BJ (cell line): ENCODE measurements around the gene E2F3. TPM values are rescaled to one million over a fixed set of nuclear protein-coding genes. Genes with fewer than 3 reads are reported as not detected.

ENCODE experiments used
- CTCF ChIA-PET: fragments of 350-600 bp; formaldehyde crosslinking; extraction: SDS; loops from one replicate; lab custom pipeline; 2021; ENCODE audit warnings: antibody characterized with exemption, inconsistent platforms; lab: Yijun Ruan, JAX
- POLR2A ChIA-PET: fragments of 300-600 bp; sonication (Branson Sonifier 250); formaldehyde crosslinking; extraction: SDS; loops from one replicate; lab custom pipeline; 2021; ENCODE audit warnings: antibody characterized with exemption; lab: Charles Lee
- DNase-seq: peaks from one replicate; pipeline ENCODE4 v3.0.0-alpha.2; 2011; ENCODE audit warnings: low read depth
- H3K27me3 ChIP-seq: 2 replicates; pipeline ENCODE4 v1.6.0; 2011; ENCODE audit warnings: low read length; ENCODE audit not compliant: control insufficient read depth, insufficient read depth
- H3K36me3 ChIP-seq: 2 replicates; pipeline ENCODE4 v1.5.1; 2011; ENCODE audit warnings: low read length; ENCODE audit not compliant: control insufficient read depth, insufficient read depth
- H3K4me3 ChIP-seq: 2 replicates; pipeline ENCODE4 v1.5.1; 2011; ENCODE audit warnings: low read depth, mild to moderate bottlenecking, control low read depth, low read length
- polyA plus RNA-seq: library from polyadenylated mRNA; depleted of rRNA; stranded (reverse); fragments of >200 nt; gene quantifications from 2 replicates; pipeline ENCODE4 v1.2.3, GENCODE V29; 2011
- TF ChIP-seq, protein P1 (sequence below): IDR thresholded peaks from 2 replicates; pipeline ENCODE4 v1.5.1; 2011; ENCODE audit warnings: low read depth, mild to moderate bottlenecking, control low read depth, inconsistent platforms, low read length, moderate library complexity; ENCODE audit not compliant: insufficient read depth

Gene E2F3
- polyA plus RNA-seq, 1 experiment, result 7.0 TPM

DNA sequence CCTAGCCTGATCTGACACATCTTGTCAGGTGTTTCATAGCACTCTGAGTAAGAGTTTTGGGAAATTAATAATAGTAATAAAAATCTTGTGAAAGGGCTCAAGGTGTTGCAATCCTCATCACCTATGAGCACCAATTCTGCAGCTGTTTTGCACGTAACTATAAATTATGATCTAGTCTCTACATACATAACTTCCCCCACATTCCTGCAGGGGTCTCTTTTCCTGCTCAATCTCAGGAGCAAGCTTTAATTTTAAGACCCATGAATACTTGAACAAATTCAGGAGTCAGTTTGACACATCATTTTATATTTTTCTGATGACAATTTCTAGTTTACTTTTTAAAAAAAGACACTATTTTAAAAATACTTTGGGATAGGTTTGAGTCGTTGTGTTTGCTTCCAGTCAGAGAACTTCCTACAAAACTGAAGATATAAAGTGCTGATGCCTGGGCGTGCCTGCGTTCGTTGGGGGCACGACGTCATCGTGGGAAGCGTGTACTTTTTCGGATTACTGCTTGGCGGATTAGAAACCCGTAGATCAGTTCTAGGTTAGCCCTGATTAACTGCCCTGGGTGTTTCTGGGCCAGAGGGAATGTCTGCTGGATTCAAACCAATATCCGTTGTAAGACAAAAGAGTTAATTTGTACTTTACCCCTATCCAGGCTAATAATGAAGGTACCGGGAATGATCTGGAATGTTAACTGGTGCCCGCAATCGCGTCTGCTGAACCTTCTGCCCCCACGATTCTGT lies 1.0 kb upstream of the E2F3 start:
- Histone ChIP-seq H3K36me3 (no peaks in the 10 kb centered on the region), H3K27me3 (no peaks in the 10 kb centered on the region), H3K4me3 (peak overlapping the region; percentile 52)
- TF ChIP-seq, protein P1, sequence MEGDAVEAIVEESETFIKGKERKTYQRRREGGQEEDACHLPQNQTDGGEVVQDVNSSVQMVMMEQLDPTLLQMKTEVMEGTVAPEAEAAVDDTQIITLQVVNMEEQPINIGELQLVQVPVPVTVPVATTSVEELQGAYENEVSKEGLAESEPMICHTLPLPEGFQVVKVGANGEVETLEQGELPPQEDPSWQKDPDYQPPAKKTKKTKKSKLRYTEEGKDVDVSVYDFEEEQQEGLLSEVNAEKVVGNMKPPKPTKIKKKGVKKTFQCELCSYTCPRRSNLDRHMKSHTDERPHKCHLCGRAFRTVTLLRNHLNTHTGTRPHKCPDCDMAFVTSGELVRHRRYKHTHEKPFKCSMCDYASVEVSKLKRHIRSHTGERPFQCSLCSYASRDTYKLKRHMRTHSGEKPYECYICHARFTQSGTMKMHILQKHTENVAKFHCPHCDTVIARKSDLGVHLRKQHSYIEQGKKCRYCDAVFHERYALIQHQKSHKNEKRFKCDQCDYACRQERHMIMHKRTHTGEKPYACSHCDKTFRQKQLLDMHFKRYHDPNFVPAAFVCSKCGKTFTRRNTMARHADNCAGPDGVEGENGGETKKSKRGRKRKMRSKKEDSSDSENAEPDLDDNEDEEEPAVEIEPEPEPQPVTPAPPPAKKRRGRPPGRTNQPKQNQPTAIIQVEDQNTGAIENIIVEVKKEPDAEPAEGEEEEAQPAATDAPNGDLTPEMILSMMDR, result peak; percentile 27; the same call in 1 of the 2 replicates
- ChIA-PET CTCF (interaction anchor here (1.0 to 2.3 kb wide), 3 partner anchors 9 to 127 kb away, joined by 3 to 9 read pairs (median 5); no protein-coding TSS in a partner anchor), POLR2A (no interaction called here)
- DNase-seq, result no peak

DNA sequence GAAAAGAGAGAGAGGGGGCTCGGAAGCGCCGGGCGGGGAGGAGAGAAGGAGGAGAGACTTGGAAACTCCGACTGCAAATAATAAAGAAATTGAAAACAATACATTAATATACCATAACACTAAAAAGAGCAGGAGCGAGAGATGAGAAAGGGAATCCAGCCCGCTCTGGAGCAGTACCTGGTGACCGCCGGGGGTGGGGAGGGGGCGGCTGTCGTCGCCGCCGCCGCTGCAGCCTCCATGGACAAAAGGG lies 338 bp downstream of the E2F3 start:
- no peak for DNase-seq
- Histone ChIP-seq H3K36me3 (no peaks in the 10 kb centered on the region; the same call in 1 of the 2 replicates), H3K27me3 (no peaks in the 10 kb centered on the region), H3K4me3 (peak overlapping the region; percentile 82)
- TF ChIP-seq, protein P1, result no peak
- ChIA-PET POLR2A (no interaction called here), CTCF (no interaction called here)

DNA sequence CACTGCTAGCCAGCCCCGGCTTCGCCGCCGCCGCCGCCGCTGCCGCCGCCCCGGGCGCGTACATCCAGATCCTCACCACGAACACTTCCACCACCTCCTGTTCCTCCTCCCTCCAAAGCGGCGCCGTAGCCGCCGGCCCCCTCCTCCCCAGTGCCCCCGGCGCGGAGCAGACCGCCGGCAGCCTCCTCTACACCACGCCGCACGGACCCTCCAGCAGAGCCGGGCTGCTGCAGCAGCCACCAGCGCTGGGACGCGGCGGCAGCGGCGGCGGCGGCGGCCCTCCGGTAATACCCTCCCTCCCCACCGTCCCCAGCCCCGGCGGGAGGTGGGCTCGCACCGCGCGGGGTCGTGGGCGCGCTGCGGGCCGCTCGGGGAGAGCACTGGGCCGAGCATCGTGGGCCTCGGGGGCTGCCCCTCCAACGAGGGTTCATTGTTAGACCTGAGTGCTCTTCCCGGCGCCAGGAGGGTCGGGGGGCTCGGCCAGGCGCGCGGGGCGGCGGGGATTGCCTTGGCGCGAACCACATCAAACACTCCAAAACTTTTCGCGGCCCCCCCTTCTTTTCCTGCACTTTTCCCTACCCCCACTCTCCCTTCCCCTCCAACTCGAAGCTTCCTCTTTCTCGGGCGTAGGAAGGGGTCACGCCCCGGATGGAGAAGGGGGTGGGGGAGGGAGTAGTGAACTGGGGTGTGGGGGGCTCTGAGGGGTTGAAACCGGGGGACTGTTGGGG lies 827 bp downstream of the E2F3 start:
- DNase-seq, result no peak
- TF ChIP-seq, protein P1, result no peak
- POLR2A ChIA-PET, result interaction anchor here (0.6 kb wide), 1 partner anchor 1897 kb away, joined by 4 read pairs; no protein-coding TSS in a partner anchor
- no peaks in the 10 kb centered on the region; the same call in 1 of the 2 replicates for H3K36me3 ChIP-seq
- no peaks in the 10 kb centered on the region for H3K27me3 ChIP-seq
- H3K4me3 ChIP-seq, result peak overlapping the region; percentile 82
- CTCF ChIA-PET, result interaction anchor here (0.6 to 1.3 kb wide), 4 partner anchors 78 to 196 kb away, joined by 3 to 6 read pairs (median 4); no protein-coding TSS in a partner anchor

DNA sequence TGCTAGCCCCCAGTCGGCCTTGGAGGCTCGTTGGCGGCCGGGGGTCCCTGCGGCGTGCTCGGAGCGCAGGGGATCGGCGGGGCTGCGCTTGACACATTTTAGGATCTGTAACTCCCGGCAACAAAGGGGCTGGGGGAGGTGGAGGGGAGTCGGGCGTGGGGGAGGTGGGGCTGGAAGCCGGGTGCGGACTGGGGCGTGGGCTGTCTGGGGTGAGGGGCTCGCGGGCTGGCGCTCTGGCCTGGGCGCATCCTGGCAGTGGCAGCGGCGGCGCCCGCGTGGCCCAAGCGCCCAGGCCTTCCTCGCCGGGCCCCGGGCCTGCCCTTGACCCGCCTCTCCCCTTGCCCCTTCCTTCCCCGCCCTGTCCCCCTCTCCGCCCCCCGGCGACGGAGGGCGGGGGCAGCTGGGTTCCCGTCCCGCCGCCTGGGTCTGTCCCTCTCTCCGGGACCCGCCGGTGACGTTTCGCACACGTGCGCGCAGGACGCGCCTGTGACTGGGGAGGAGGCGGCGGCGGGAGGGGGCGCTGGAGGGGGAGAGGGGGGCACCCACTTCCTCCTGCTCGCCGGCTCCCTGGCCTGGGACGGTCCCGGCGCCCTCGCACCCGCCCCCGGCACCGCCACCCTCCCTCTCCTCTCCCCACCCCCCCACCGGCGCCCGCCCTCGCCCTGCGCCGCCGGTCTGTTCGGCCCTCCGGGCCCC lies 1.5 kb downstream of the E2F3 start:
- ChIA-PET CTCF (interaction anchor here (0.6 to 1.9 kb wide), 6 partner anchors 11 to 195 kb away, joined by 3 to 6 read pairs (median 4); no protein-coding TSS in a partner anchor), POLR2A (no interaction called here)
- TF ChIP-seq, protein P1, result no peak
- H3K36me3 ChIP-seq, result no peaks in the 10 kb centered on the region; the same call in 1 of the 2 replicates
- peak overlapping the region; percentile 82 for H3K4me3 ChIP-seq
- DNase-seq, result peak; percentile 31
- no peaks in the 10 kb centered on the region for H3K27me3 ChIP-seq
